OCI-LY7 (cell line): ENCODE measurements around the gene FSD2. TPM values are rescaled to one million over a fixed set of nuclear protein-coding genes. Genes with fewer than 3 reads are reported as not detected.

ENCODE experiments used
- BruUV-seq: library from RNA; stranded (reverse); fragments of 400-500 nt; replicated peaks from 2 replicates; lab custom pipeline; 2021; lab: Mats Ljungman, UMichigan
- CTCF ChIA-PET: fragments of 300-600 bp; sonication (Branson Sonifier 250); formaldehyde crosslinking; loops from one replicate; lab custom pipeline; 2022; ENCODE audit warnings: antibody characterized with exemption; ENCODE audit not compliant: unreplicated experiment; lab: Charles Lee
- POLR2A ChIA-PET: fragments of 300-600 bp; sonication (Branson Sonifier 250); formaldehyde crosslinking; loops from one replicate; lab custom pipeline; 2022; ENCODE audit warnings: antibody characterized with exemption; lab: Charles Lee
- DNase-seq: peaks from one replicate; pipeline ENCODE4 v3.0.0-alpha.2; 2015; ENCODE audit warnings: low spot score
- H2AFZ ChIP-seq: fragments of 200-600 bp; sonication (generic), shearing (Covaris generic); 2 replicates; pipeline ENCODE4 v1.6.1; 2014; ENCODE audit warnings: mild to moderate bottlenecking, antibody characterized with exemption, low read length, moderate library complexity
- H3K27ac ChIP-seq: fragments of 200-600 bp; sonication (generic); 2 replicates; pipeline ENCODE4 v1.5.1; 2014; ENCODE audit warnings: mixed run types, low read depth, mild to moderate bottlenecking, moderate library complexity, low read length, inconsistent platforms; ENCODE audit not compliant: poor library complexity, severe bottlenecking
- H3K36me3 ChIP-seq: fragments of 200-600 bp; sonication (generic); 2 replicates; pipeline ENCODE4 v1.6.1; 2014; ENCODE audit warnings: mild to moderate bottlenecking, antibody characterized with exemption, low read length, moderate library complexity, mixed read lengths; ENCODE audit not compliant: insufficient read depth
- H3K4me1 ChIP-seq: fragments of 200-600 bp; sonication (generic); 2 replicates; pipeline ENCODE4 v1.5.1; 2014; ENCODE audit warnings: mild to moderate bottlenecking, low read length; ENCODE audit not compliant: insufficient read depth, poor library complexity, severe bottlenecking
- H3K4me2 ChIP-seq: fragments of 200-600 bp; sonication (generic); 2 replicates; pipeline ENCODE4 v1.6.1; 2014; ENCODE audit warnings: mild to moderate bottlenecking, low read length
- H3K4me3 ChIP-seq: fragments of 200-600 bp; sonication (generic); 2 replicates; pipeline ENCODE4 v1.5.1; 2014; ENCODE audit warnings: mild to moderate bottlenecking, low read depth, low read length; ENCODE audit not compliant: poor library complexity, severe bottlenecking
- H3K79me2 ChIP-seq: fragments of 200-600 bp; sonication (generic); 2 replicates; pipeline ENCODE4 v1.6.1; 2016; ENCODE audit warnings: low read depth, mild to moderate bottlenecking, low read length, moderate library complexity, mixed read lengths; ENCODE audit not compliant: insufficient read depth
- H3K9me2 ChIP-seq: fragments of 200-600 bp; sonication (generic); 2 replicates; pipeline ENCODE4 v1.6.1; 2016; ENCODE audit warnings: mild to moderate bottlenecking, low read length, mixed read lengths; ENCODE audit not compliant: insufficient read depth
- H3K9me3 ChIP-seq: fragments of 200-600 bp; sonication (generic); 2 replicates; pipeline ENCODE4 v1.6.1; 2014; ENCODE audit warnings: mild to moderate bottlenecking, mixed run types, low read length, mixed read lengths
- H4K20me1 ChIP-seq: fragments of 200-600 bp; sonication (generic); 2 replicates; pipeline ENCODE4 v1.6.1; 2014; ENCODE audit warnings: mild to moderate bottlenecking, antibody characterized with exemption, low read length, moderate library complexity, mixed read lengths; ENCODE audit not compliant: insufficient read depth
- CTCF ChIP-seq: fragments of 200-600 bp; sonication (generic); conservative IDR thresholded peaks from 2 replicates; pipeline ENCODE4 v1.5.1; 2014; ENCODE audit warnings: mild to moderate bottlenecking, antibody characterized with exemption, low read length, moderate library complexity, mixed read lengths
- EZH2phosphoT487 ChIP-seq: fragments of 200-600 bp; sonication (generic); IDR thresholded peaks from 2 replicates; pipeline ENCODE4 v1.6.1; 2018; ENCODE audit warnings: low read depth, borderline replicate concordance, mild to moderate bottlenecking, mixed run types, antibody characterized with exemption, low read length, moderate library complexity, mixed read lengths
- intact Hi-C: fragments of 100-400 bp; cut with micrococcal nuclease; formaldehyde crosslinking; loops from one replicate; pipeline ENCODE4 v1.10.0; 2022; ENCODE audit not compliant: unreplicated experiment
- total RNA-seq, 2 experiments: library from RNA; depleted of rRNA in 1 of 2; stranded (reverse); fragments of >200 nt in 1 of 2; shearing (Covaris generic) in 1 of 2; gene quantifications; 2 replicates each; pipeline ENCODE4 v1.2.3, GENCODE V29; 2014 to 2022

Gene FSD2
- total RNA-seq, 2 experiments from 2014 or later = 0.32 to 0.92 TPM

- no peaks in the 10 kb centered on the region for H3K4me1 ChIP-seq
- no peaks in the 10 kb centered on the region for H3K36me3 ChIP-seq
- H2AFZ ChIP-seq = no peak overlapping the region
- CTCF ChIA-PET = no interaction called here
- no peaks in the 10 kb centered on the region for H4K20me1 ChIP-seq
- no TSS peak for BruUV-seq
- no peaks in the 10 kb centered on the region for H3K79me2 ChIP-seq
- DNase-seq = no peak
- no peaks in the 10 kb centered on the region for H3K9me3 ChIP-seq
- no peaks in the 10 kb centered on the region for H3K9me2 ChIP-seq
- intact Hi-C loops = no loop called here
- TF ChIP-seq EZH2phosphoT487 (no peak), CTCF (no peak)
- H3K4me2 ChIP-seq = no peak overlapping the region
- H3K27ac ChIP-seq = no peak overlapping the region
- POLR2A ChIA-PET = interaction anchor here (0.5 to 1.3 kb wide), 3 partner anchors 8 to 33 kb away, joined by 3 to 8 read pairs (median 4); no protein-coding TSS in a partner anchor
- no peak overlapping the region for H3K4me3 ChIP-seq
Measured at GRCh38 chr15:82789491-82789890, 16.4 kb downstream of the FSD2 start.

GRCh38 chr15:82788496-82788895 lies 17.4 kb downstream of the FSD2 start:
- no peak overlapping the region for H2AFZ ChIP-seq
- H3K4me1 ChIP-seq = no peaks in the 10 kb centered on the region
- DNase-seq = no peak
- intact Hi-C loops = no loop called here
- no peak overlapping the region for H3K4me2 ChIP-seq
- no TSS peak for BruUV-seq
- H3K9me2 ChIP-seq = no peaks in the 10 kb centered on the region
- H3K36me3 ChIP-seq = no peaks in the 10 kb centered on the region
- ChIA-PET POLR2A (interaction anchor here (0.7 to 1.3 kb wide), 4 partner anchors 9 to 167 kb away, joined by 3 to 9 read pairs (median 6); no protein-coding TSS in a partner anchor), CTCF (no interaction called here)
- no peaks in the 10 kb centered on the region for H3K79me2 ChIP-seq
- H3K27ac ChIP-seq = no peak overlapping the region
- TF ChIP-seq CTCF = no peak
- no peak for TF ChIP-seq EZH2phosphoT487
- no peak overlapping the region for H3K4me3 ChIP-seq
- no peaks in the 10 kb centered on the region for H3K9me3 ChIP-seq
- H4K20me1 ChIP-seq = no peaks in the 10 kb centered on the region

- POLR2A ChIA-PET = interaction anchor here (0.7 kb wide), 1 partner anchor 28 kb away, joined by 4 read pairs; no protein-coding TSS in a partner anchor
- no peak overlapping the region for H2AFZ ChIP-seq
- no peak overlapping the region for H3K27ac ChIP-seq
- BruUV-seq = no TSS peak
- DNase-seq = no peak
- H3K4me3 ChIP-seq = no peak overlapping the region
- H4K20me1 ChIP-seq = no peaks in the 10 kb centered on the region
- intact Hi-C loops = no loop called here
- H3K36me3 ChIP-seq = no peaks in the 10 kb centered on the region
- CTCF ChIA-PET = no interaction called here
- TF ChIP-seq EZH2phosphoT487 (no peak), CTCF (no peak)
- H3K4me1 ChIP-seq = no peaks in the 10 kb centered on the region
- no peaks in the 10 kb centered on the region for H3K79me2 ChIP-seq
- H3K9me3 ChIP-seq = no peaks in the 10 kb centered on the region; the same call in 1 of the 2 replicates
- H3K9me2 ChIP-seq = no peaks in the 10 kb centered on the region
- no peak overlapping the region for H3K4me2 ChIP-seq
Measured at GRCh38 chr15:82781349-82781748, 24.5 kb downstream of the FSD2 start.
